Measurements from ENCODE around the gene TFAP2E. TPM values are rescaled to one million over a fixed set of nuclear protein-coding genes. Genes with fewer than 3 reads are reported as not detected.
A peak's percentile ranks its signal among the peaks of the same experiment; 100 is the strongest.

TFAP2E gene
- total RNA-seq (2014; rRNA removed; shearing (Covaris generic)): 0.68 and 0.96 TPM in 2 replicates

GRCh38 chr1:35573198-35574124 lies at the start of gene TFAP2E:
TSS of gene TFAP2E (plus strand) at chr1:35573314. CDS start at chr1:35573578, 264 bp downstream.
- peak; percentile 62 for DNase-seq (ENCODE audit: low read depth)

GRCh38 chr1:35524106-35524505 lies 49.0 kb upstream of the TFAP2E start:
- no peak for DNase-seq (ENCODE audit: low read depth)

GRCh38 chr1:35530168-35530567 lies 42.9 kb upstream of the TFAP2E start:
- no peak for DNase-seq (ENCODE audit: low read depth)

- no peak for DNase-seq (ENCODE audit: low read depth)
Measured at GRCh38 chr1:35530946-35531345, 42.2 kb upstream of the TFAP2E start.

- no peak for DNase-seq (ENCODE audit: low read depth)
Measured at GRCh38 chr1:35531368-35531767, 41.7 kb upstream of the TFAP2E start.

- DNase-seq (ENCODE audit: low read depth): no peak
Measured at GRCh38 chr1:35532497-35533223, 40.5 kb upstream of the TFAP2E start.

GRCh38 chr1:35533586-35533985 lies 39.5 kb upstream of the TFAP2E start:
- no peak for DNase-seq (ENCODE audit: low read depth)

- no peak for DNase-seq (ENCODE audit: low read depth)
Measured at GRCh38 chr1:35535243-35535642, 37.9 kb upstream of the TFAP2E start.

- DNase-seq (ENCODE audit: low read depth): no peak
Measured at GRCh38 chr1:35536556-35537162, 36.5 kb upstream of the TFAP2E start.

- DNase-seq (ENCODE audit: low read depth): no peak
Measured at GRCh38 chr1:35537806-35538205, 35.3 kb upstream of the TFAP2E start.

- no peak for DNase-seq (ENCODE audit: low read depth)
Measured at GRCh38 chr1:35539073-35539823, 33.9 kb upstream of the TFAP2E start.

GRCh38 chr1:35539824-35540261 lies 33.3 kb upstream of the TFAP2E start:
- DNase-seq (ENCODE audit: low read depth): no peak

- peak; percentile 39 for DNase-seq (ENCODE audit: low read depth)
Measured at GRCh38 chr1:35544976-35545375, 28.1 kb upstream of the TFAP2E start.

- DNase-seq (ENCODE audit: low read depth): no peak
Measured at GRCh38 chr1:35546614-35547013, 26.5 kb upstream of the TFAP2E start.

- DNase-seq (ENCODE audit: low read depth): no peak
Measured at GRCh38 chr1:35553851-35554250, 19.3 kb upstream of the TFAP2E start.

- DNase-seq (ENCODE audit: low read depth): no peak
Measured at GRCh38 chr1:35554266-35555211, 18.6 kb upstream of the TFAP2E start.

- DNase-seq (ENCODE audit: low read depth): no peak
Measured at GRCh38 chr1:35555212-35555584, 17.9 kb upstream of the TFAP2E start.

- peak; percentile 35 for DNase-seq (ENCODE audit: low read depth)
Measured at GRCh38 chr1:35555601-35556477, 17.3 kb upstream of the TFAP2E start.

- DNase-seq (ENCODE audit: low read depth): no peak
Measured at GRCh38 chr1:35556484-35557117, 16.5 kb upstream of the TFAP2E start.
